ENCODE measurements around the gene LMX1A.

DNA sequence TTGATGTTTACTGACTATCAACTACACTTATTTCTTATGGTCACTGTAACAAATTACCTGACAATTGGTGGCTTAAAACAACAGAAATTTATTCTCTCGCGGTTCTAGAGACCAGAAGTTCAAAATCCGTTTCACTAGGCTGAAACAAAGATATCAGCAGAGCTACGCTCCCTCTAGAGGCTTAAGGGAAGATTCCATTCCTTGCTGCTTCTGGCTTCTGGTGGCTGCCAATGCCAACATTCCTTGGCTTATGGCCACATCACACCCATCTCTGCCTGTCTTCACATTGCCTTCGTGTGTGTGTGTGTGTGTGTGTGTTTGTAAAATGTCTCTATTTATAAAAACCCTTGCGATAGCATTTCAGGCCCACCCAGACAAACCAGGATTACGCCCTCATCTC, 66.4 kb downstream of the LMX1A start:
- TF ChIP-seq, protein P1, sequence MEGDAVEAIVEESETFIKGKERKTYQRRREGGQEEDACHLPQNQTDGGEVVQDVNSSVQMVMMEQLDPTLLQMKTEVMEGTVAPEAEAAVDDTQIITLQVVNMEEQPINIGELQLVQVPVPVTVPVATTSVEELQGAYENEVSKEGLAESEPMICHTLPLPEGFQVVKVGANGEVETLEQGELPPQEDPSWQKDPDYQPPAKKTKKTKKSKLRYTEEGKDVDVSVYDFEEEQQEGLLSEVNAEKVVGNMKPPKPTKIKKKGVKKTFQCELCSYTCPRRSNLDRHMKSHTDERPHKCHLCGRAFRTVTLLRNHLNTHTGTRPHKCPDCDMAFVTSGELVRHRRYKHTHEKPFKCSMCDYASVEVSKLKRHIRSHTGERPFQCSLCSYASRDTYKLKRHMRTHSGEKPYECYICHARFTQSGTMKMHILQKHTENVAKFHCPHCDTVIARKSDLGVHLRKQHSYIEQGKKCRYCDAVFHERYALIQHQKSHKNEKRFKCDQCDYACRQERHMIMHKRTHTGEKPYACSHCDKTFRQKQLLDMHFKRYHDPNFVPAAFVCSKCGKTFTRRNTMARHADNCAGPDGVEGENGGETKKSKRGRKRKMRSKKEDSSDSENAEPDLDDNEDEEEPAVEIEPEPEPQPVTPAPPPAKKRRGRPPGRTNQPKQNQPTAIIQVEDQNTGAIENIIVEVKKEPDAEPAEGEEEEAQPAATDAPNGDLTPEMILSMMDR (optimal IDR thresholded peaks at IDR 0.05 in 1 of 3, IDR thresholded peaks at IDR 0.05 in 1 of 3, conservative IDR thresholded peaks at IDR 0.05 in 1 of 3; ENCODE audit: extremely low read depth in 1 of 3, insufficient read depth in 2 of 3, low read length in 3 of 3) = peak; percentile 15 to 34 (median 29)
- no peak for TF ChIP-seq EZH2 (IDR thresholded peaks at IDR 0.05; ENCODE audit: low read length)

All from keratinocyte (primary cell).